HepG2 (cell line): ENCODE measurements around the gene HCRTR1. TPM values are rescaled to one million over a fixed set of nuclear protein-coding genes. Genes with fewer than 3 reads are reported as not detected.
A peak's percentile ranks its signal among the peaks of the same experiment; 100 is the strongest.

ENCODE experiments used
- ARNT ChIP-seq: fragments of 450-650 bp; IDR thresholded peaks from 2 replicates; pipeline ENCODE4 v1.6.1; 2017
- ARNTL ChIP-seq: sonication (generic); formaldehyde crosslinking; IDR thresholded peaks from 2 replicates; pipeline ENCODE4 v1.4.0; 2020; ENCODE audit warnings: mild to moderate bottlenecking, missing genetic modification reagents
- BCLAF1 ChIP-seq: fragments of 450-650 bp; IDR thresholded peaks from 2 replicates; pipeline ENCODE4 v1.6.1; 2017; ENCODE audit warnings: mild to moderate bottlenecking
- CBX2 ChIP-seq, 2 experiments: fragments of 200-600 bp in 1 of 2; sonication (generic); formaldehyde crosslinking in 1 of 2; IDR thresholded peaks; 2 replicates each; pipeline versions ENCODE4 v1.7.0 to v1.8.1; 2018 to 2022; ENCODE audit warnings: low read depth in 2 of 2, low read length in 1 of 2, mild to moderate bottlenecking in 1 of 2, missing genetic modification reagents in 1 of 2
- EHMT2 ChIP-seq: fragments of 200-600 bp; sonication (generic); IDR thresholded peaks from 2 replicates; pipeline ENCODE4 v1.7.0; 2017; ENCODE audit warnings: antibody characterized with exemption, low read depth, low read length, borderline replicate concordance
- ETV6 ChIP-seq: sonication (generic); formaldehyde crosslinking; conservative IDR thresholded peaks from 2 replicates; pipeline ENCODE4 v1.4.0; 2020; ENCODE audit warnings: missing genetic modification reagents
- FOXC1 ChIP-seq: sonication (generic); formaldehyde crosslinking; IDR thresholded peaks from 2 replicates; pipeline ENCODE4 v1.8.0; 2022; ENCODE audit warnings: mild to moderate bottlenecking, missing genetic modification reagents, borderline replicate concordance
- MBNL3 ChIP-seq: fragments of 250-450 bp; sonication (Bioruptor Pico); conservative IDR thresholded peaks from 2 replicates; pipeline ENCODE4 v1.8.0; 2022; ENCODE audit warnings: mild to moderate bottlenecking, inconsistent platforms
- MTA3 ChIP-seq: sonication (generic); formaldehyde crosslinking; IDR thresholded peaks from 2 replicates; pipeline ENCODE4 v1.4.0; 2020; ENCODE audit warnings: missing genetic modification reagents
- NFKB2 ChIP-seq: sonication (generic); formaldehyde crosslinking; IDR thresholded peaks from 2 replicates; pipeline ENCODE4 v1.4.0; 2020; ENCODE audit warnings: missing genetic modification reagents, borderline replicate concordance
- NFKBIZ ChIP-seq: IDR thresholded peaks from 2 replicates; pipeline ENCODE4 v1.6.1; 2018; ENCODE audit warnings: missing genetic modification reagents, missing compliant biosample characterization
- NR2F2 ChIP-seq: IDR thresholded peaks from 2 replicates; pipeline ENCODE4 v1.6.1; 2012; ENCODE audit warnings: low read depth, inconsistent platforms, borderline replicate concordance
- RNF2 ChIP-seq: fragments of 450-650 bp; conservative IDR thresholded peaks from 2 replicates; pipeline ENCODE4 v1.6.1; 2016; ENCODE audit warnings: low read depth
- SIN3A ChIP-seq: IDR thresholded peaks from 2 replicates; pipeline ENCODE4 v1.6.1; 2011; ENCODE audit warnings: low read depth, mild to moderate bottlenecking, control low read depth, low read length, borderline replicate concordance
- SP1 ChIP-seq, 2 experiments: fragments of 450-650 bp in 1 of 2; sonication (generic) in 1 of 2; formaldehyde crosslinking in 1 of 2; IDR thresholded peaks; 2 replicates each; pipeline versions ENCODE4 v1.4.0 to v1.6.1; 2016 to 2020; ENCODE audit warnings: missing genetic modification reagents in 1 of 2
- TSC22D2 ChIP-seq: sonication (generic); formaldehyde crosslinking; IDR thresholded peaks from 2 replicates; pipeline ENCODE4 v1.5.1; 2020; ENCODE audit warnings: missing genetic modification reagents, mild to moderate bottlenecking, borderline replicate concordance
- U2AF1 ChIP-seq: fragments of 200-400 bp; formaldehyde crosslinking; optimal IDR thresholded peaks from 2 replicates; pipeline ENCODE3; 2017; ENCODE audit warnings: mild to moderate bottlenecking, low read depth, low read length
- XBP1 ChIP-seq: sonication (generic); formaldehyde crosslinking; IDR thresholded peaks from 2 replicates; pipeline ENCODE4 v1.5.0; 2020; ENCODE audit warnings: missing genetic modification reagents
- ZFP36 ChIP-seq: fragments of 150-350 bp; IDR thresholded peaks from 2 replicates; pipeline ENCODE4 v1.6.1; 2018; ENCODE audit warnings: borderline replicate concordance, low read length, low read depth; ENCODE audit not compliant: partially characterized antibody
- ZMYM2 ChIP-seq: sonication (generic); formaldehyde crosslinking; IDR thresholded peaks from 2 replicates; pipeline ENCODE4 v1.8.0; 2022; ENCODE audit warnings: mild to moderate bottlenecking, missing genetic modification reagents
- ZNF276 ChIP-seq: sonication (generic); formaldehyde crosslinking; IDR thresholded peaks from 2 replicates; pipeline ENCODE4 v1.4.0; 2020; ENCODE audit warnings: mild to moderate bottlenecking, low read depth, missing genetic modification reagents
- ZNF512 ChIP-seq: sonication (generic); formaldehyde crosslinking; IDR thresholded peaks from 2 replicates; pipeline ENCODE4 v1.4.0; 2020; ENCODE audit warnings: mild to moderate bottlenecking, missing genetic modification reagents
- ZNF556 ChIP-seq: sonication (generic); formaldehyde crosslinking; IDR thresholded peaks from 2 replicates; pipeline ENCODE4 v1.4.0; 2020; ENCODE audit warnings: mild to moderate bottlenecking, missing genetic modification reagents, borderline replicate concordance
- ZNF768 ChIP-seq: sonication (generic); formaldehyde crosslinking; IDR thresholded peaks from 2 replicates; pipeline ENCODE4 v1.4.0; 2020; ENCODE audit warnings: missing genetic modification reagents
- ZSCAN25 ChIP-seq: sonication (generic); formaldehyde crosslinking; IDR thresholded peaks from 2 replicates; pipeline ENCODE4 v1.8.0; 2022; ENCODE audit warnings: mild to moderate bottlenecking, missing genetic modification reagents
- polyA plus RNA-seq, 8 experiments: library from polyadenylated mRNA; depleted of rRNA in 3 of 8; stranded (reverse) in 7 of 8; unstranded in 1 of 8; fragments of >200 nt; fragmentation: Illumina TruSeq in 4 of 8; extraction: Trizol in 4 of 8; gene quantifications; 2 replicates each; pipeline versions ENCODE4 v1.2.1 to v1.2.3, GENCODE V29; 2011 to 2016; ENCODE audit warnings: low read depth in 4 of 8, missing spikeins in 1 of 8, mixed read lengths in 1 of 8; ENCODE audit not compliant: insufficient read depth in 1 of 8
- total RNA-seq, 5 experiments: library from RNA; depleted of rRNA; stranded (reverse); fragments of >200 nt; fragmentation: Illumina TruSeq; extraction: Trizol; gene quantifications; 2 replicates each; pipeline ENCODE4 v1.2.3, GENCODE V29; 2016; ENCODE audit warnings: low read depth in 1 of 5

Gene HCRTR1
- total and polyA plus RNA-seq, 2 of the 13 experiments (the other 11 are each of a cell fraction or from before 2014, with no cell fraction given) = not detected

- TF ChIP-seq ZFP36 (no peak), ZNF512 (CRISPR knock-in tag) (no peak), TSC22D2 (no peak), NFKBIZ (CRISPR knock-in tag) (peak; percentile 39; the same call in 1 of the 2 replicates), ZMYM2 (no peak), ARNTL (peak; percentile 34; the same call in 1 of the 2 replicates), EHMT2 (no peak), FOXC1 (no peak), SIN3A (no peak), MTA3 (CRISPR knock-in tag) (no peak), NFKB2 (no peak), ZNF768 (no peak), ZNF556 (CRISPR knock-in tag) (no peak), ARNT (no peak), RNF2 (no peak), CBX2 (IDR thresholded peaks at IDR 0.05; ENCODE audit: low read depth, low read length) (no peak), CBX2 (CRISPR knock-in tag; IDR thresholded peaks at IDR 0.05; ENCODE audit: low read depth) (no peak), MBNL3 (CRISPR knock-in tag) (no peak), NR2F2 (peak; percentile 60; the same call in 1 of the 2 replicates), ZNF276 (CRISPR knock-in tag) (no peak), ETV6 (CRISPR knock-in tag) (no peak), U2AF1 (no peak), SP1 (IDR thresholded peaks at IDR 0.05) (no peak), SP1 (CRISPR knock-in tag; IDR thresholded peaks at IDR 0.05) (no peak), XBP1 (CRISPR knock-in tag) (no peak), BCLAF1 (no peak), ZSCAN25 (CRISPR knock-in tag) (0 out of 2 replicates have a peak, but pooled peaks have one; percentile 32)
Observed at GRCh38 chr1:31575369-31576140, 41.9 kb upstream of the HCRTR1 start (continued).
